Kidney glomerular epithelial cell (primary cell): ENCODE data around the gene ICAM2.

ENCODE experiments used
- DNase-seq: peaks from one replicate; lab custom pipeline; 2025; lab: John Stamatoyannopoulos, UW

ICAM2 gene

DNA sequence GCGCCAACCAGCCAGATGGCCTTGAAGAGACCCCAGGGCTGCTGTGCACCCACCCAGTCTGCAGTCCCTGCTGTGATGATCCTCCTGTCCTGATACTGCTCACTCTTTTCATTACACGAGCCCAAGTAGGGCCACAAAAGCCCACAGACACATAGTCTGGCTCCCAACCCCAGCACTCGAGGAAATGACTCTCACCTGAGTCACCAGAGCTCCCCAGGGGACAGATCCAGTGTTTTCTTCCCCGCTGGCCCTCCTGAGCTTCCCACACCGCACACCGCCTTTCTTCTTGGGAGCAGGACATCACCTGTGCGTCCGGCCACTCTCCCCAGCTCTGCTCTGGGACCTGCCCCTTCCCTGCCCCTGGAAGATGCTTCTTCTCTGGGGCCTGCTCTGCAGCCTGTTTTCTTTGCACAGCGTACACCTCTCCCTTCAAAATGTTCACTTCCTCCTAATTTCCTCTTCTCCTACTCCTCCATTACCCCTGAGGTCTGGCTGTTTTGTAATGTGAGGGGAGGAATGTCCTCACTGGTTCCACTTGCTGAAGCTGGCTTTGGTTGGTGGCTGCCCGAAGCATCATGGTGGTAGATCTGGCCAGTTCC is 45.7 kb downstream of the ICAM2 start:
- peak; percentile 45 for DNase-seq

GRCh38 chr17:63973930-63974593 is 46.4 kb downstream of the ICAM2 start:
- peak; percentile 45 for DNase-seq

- no peak for DNase-seq
These were observed 47.2 kb downstream of the ICAM2 start for GRCh38 chr17:63973247-63973646.

DNA sequence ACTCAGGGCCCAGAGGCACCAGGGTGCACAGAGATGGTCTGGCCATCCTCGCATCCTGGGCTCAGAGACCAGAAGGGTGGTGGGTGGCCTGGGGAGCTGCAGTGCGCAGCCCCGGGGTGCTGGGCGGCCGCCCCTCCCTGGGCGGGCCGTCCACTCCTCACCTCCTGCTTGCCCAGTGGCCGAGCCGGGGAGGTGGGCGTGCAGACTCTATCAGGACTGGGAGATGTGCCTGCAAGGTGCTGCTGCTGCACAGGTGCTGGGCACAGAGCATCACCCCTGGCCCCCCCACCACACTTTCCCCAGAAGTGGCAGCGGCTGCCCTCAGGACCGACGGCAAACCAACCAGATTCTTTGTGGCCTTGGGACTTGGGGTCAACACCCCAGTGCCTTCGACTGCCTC is 47.6 kb downstream of the ICAM2 start, which contains the start of gene SCN4A:
SCN4A (minus strand) TSS at position 123 of the 400 bp plus-strand sequence; CDS start at position 46, 77 bp downstream.
- DNase-seq, result no peak

GRCh38 chr17:63969278-63969677 is 51.2 kb downstream of the ICAM2 start:
- no peak for DNase-seq

GRCh38 chr17:63967953-63968352 is 52.5 kb downstream of the ICAM2 start:
- DNase-seq, result no peak

DNA sequence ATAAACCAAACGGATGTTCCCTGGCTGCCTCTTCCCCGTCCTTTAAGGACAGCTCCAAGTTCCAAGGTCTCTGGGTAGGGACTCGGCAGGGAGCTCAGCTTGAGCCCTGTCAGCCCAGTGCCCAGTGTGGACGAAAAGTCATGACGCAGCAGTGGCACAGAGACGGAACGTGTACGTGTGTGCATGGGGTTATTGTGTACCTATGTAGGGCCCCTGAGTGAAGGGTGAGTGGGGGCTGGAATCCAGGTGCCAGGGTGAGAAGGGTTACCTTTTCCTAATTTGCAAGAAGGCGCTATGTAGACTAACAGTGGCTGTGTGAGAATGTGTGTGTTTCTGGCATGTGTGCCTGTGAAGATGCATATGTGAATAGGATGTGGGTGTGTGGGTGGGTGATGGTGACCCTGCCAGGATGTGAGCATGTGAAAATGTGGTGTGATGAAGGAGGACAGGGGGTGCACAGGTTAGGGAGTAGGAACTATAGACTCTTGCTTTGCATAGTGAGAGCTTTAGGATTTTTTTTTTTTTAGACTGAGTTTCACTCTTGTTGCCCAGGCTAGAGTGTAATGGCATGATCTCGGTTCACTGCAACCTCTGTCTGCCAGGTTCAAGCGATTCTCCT is 53.7 kb downstream of the ICAM2 start:
- DNase-seq, result no peak

DNA sequence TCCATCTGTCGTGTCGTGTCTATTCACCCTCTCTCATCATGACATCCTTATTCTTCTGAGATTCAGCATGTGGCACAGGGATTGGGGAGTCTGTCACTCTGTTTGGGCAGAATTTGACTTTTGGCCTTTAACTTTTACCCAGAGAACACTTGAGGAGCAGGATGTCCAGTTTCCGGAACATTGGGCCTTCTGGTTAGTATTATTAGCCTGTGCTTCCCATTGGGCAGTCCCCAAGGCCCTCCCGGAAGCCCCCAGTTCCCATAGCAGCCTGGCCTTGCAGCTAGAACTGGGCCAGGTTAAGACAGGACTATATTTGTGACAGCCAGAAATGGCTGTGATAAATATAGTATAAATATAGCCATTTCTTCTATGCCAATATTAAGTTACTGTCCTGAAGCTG is 57.3 kb downstream of the ICAM2 start:
- no peak for DNase-seq

DNA sequence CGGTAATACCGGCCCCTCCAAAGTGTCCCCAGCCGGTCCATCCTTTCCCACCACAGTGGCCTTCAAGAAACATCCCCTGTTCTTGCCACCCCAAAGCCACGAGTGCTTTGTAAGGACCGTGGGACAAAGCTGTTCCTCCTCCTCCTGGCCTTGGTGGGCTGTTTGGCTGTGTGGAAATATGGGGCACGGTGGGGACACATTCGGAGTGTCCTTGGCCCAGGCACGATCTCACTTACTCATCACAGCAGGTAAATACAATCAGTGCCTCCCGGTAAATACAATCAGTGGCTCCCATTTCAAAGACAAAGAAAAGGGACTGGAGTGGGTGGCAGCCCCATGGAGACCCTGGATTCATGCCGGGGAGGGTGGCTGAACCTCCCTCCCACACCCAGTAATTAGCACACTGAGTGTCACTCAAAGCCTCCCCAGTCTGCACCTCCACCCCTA is 58.1 kb downstream of the ICAM2 start:
- no peak for DNase-seq

- DNase-seq, result no peak
These were observed 58.8 kb downstream of the ICAM2 start for GRCh38 chr17:63961355-63962212.

GRCh38 chr17:63960430-63960829 is 60.0 kb downstream of the ICAM2 start:
- DNase-seq, result no peak

DNA sequence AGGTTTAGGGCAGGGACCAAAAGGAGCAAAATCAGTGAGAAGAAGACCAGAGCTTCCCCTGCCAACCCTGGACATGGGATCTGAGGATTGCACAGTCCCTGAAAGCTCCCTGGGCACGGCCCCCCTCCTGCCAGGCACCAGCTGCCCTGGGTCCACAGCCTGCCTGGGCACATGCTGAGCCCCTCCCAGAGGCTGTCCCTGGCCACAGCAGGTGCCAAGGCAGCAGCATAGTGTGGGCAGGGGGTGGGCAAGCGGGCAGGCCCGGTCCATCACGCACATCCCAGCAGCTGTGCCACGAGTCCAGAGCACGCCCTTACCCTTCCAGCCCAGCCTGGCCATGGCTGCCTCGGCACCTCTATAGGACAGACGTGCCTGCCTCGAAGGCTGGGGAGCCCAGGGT is 60.4 kb downstream of the ICAM2 start:
- DNase-seq, result no peak

DNA sequence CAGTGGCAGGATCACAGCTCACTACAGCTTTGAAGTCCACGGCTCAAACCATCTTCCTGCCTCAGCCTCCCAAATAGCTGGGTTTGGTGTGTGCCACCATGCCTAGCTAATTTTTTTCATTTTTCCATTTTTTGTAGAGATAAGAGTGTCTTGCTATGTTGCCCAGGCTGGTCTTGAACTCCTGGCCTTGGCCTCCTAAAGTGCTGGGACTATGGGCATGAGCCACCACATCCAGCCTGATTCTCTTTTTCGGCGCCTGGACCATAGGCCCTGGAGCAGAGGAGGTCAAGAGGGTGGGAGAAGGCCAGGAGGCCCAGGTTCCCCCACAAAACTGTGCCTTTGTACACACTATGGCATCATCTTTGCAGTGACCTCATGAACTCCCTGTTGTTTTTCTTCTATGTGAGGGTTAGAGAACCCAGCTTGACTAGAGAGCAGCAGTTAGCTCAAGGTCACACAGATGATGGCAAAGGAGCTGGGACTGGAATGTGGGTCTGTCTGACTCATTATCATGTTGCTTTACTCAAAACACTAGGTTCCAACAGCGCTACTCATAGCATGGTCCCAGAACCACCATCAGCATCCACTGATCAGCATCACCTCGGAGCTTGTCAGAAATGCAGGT is 64.0 kb downstream of the ICAM2 start:
- DNase-seq, result no peak

GRCh38 chr17:63955791-63956190 is 64.6 kb downstream of the ICAM2 start:
- no peak for DNase-seq

DNA sequence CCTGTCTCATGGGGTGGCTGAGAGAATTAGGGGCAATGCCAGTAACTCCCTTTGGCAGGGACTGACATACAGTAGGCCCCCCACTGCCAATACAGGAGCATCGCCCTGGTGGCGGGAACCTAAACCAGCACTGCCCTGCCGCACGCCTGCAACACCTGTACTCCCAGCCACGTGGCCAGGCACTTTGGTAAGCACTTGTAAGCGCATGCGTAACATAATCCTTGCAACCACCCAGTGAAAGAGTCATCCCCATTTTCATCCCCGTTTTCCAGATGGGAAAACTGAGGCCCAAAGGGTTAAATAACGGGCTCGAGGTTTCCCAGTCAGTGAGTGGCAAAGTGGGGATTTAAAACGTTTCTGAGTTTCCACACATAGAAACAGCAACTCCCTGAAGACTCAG is 65.2 kb downstream of the ICAM2 start:
- no peak for DNase-seq

DNA sequence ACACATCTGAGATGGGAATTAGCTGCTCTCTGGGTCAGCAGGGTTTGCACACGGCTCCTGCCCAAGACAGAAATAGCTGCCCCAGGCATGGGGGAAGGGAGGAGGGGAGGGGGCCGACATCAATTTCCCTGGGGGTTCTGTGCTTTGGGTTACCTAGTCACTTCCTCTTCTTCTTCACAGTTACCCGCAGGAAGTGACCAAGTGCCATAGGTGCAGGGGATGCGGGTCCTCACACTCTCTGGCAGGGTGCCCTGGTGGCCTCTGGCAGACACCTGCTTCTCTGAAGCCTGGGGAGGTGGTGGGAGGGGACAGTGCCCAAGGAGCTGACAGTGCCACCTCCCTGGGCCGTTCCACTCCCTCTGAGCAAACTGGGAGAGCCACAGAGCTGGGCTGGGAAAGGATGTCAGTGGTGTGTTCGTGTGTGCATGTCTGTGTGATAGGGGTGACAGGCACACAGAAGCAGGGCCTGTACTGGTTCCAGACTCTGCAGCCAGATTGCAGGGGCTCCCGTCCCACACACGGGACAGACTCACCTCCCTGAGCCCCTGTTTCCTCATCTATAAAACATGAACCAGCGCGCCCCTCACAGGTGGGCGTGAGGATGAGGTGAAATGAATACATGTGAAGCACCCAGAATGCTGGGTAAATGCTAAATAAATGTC is 65.9 kb downstream of the ICAM2 start:
- no peak for DNase-seq
